Measurements from ENCODE around the gene NDOR1. TPM values are rescaled to one million over a fixed set of nuclear protein-coding genes. Genes with fewer than 3 reads are reported as not detected.

The NDOR1 gene
- polyA plus RNA-seq, 3 donors = 4.4 to 26.9 (median 5.2) TPM

GRCh38 chr9:137234055-137234697, 28.7 kb downstream of the NDOR1 start:
- no peaks in the 10 kb centered on the region for H3K36me3 ChIP-seq (replicated peaks in 1 of 2; ENCODE audit: control insufficient read depth in 1 of 2, insufficient read depth in 2 of 2, low read length in 2 of 2)
- intact Hi-C loops (cut with micrococcal nuclease) = no loop called here
- DNase-seq = no peak
- H3K9me3 ChIP-seq (replicated peaks in 1 of 2; ENCODE audit: control insufficient read depth in 1 of 2, insufficient read depth in 1 of 2, low read length in 2 of 2) = no peaks in the 10 kb centered on the region
- no peak overlapping the region for H3K4me3 ChIP-seq (replicated peaks in 1 of 3; ENCODE audit: low read depth in 2 of 3, low read length in 3 of 3)
- no peak overlapping the region for H2AFZ ChIP-seq (ENCODE audit: insufficient read depth, low read depth, low read length, poor library complexity, severe bottlenecking)
- Mint-ChIP-seq H3K27ac (no peak overlapping the region), H3K4me1 (peaks cover 14% of the 10 kb centered on the region), H3K4me3 (no peak overlapping the region), H3K27me3 (ENCODE audit: low read depth in 3 of 3) (peaks cover 2 to 34% (median 8%) of the 10 kb centered on the region in 3 donors), H3K9me3 (peaks cover 0 to 2% (median 0%) of the 10 kb centered on the region in 7 donors), H3K36me3 (no peaks in the 10 kb centered on the region)
- no peak overlapping the region for H3K27ac ChIP-seq (ENCODE audit: low read depth in 1 of 2, low read length in 2 of 2)
- H3K4me2 ChIP-seq (replicated peaks; ENCODE audit: extremely low read depth, low read length, poor library complexity, severe bottlenecking) = no peak overlapping the region
- H4K20me1 ChIP-seq (ENCODE audit: insufficient read depth, low read length) = no peaks in the 10 kb centered on the region
- peaks cover 12% of the 10 kb centered on the region for H3K79me2 ChIP-seq (ENCODE audit: insufficient read depth, low read length)
- H3K4me1 ChIP-seq (ENCODE audit: control insufficient read depth in 1 of 2, insufficient read depth in 2 of 2, low read length in 2 of 2) = peaks cover 22 to 23% of the 10 kb centered on the region in 2 donors
- 81% methylated on average over 24 of the region's 40 CpGs for WGBS (ENCODE audit: insufficient coverage)
- no peak overlapping the region for H3K9ac ChIP-seq (ENCODE audit: insufficient read depth, low read length, poor library complexity, severe bottlenecking)
- H3K27me3 ChIP-seq (ENCODE audit: control insufficient read depth in 2 of 2, insufficient read depth in 2 of 2, low read length in 2 of 2) = no peaks in the 10 kb centered on the region
- no peak for TF ChIP-seq CTCF (IDR thresholded peaks at IDR 0.05)

- no peak overlapping the region for H3K4me2 ChIP-seq (replicated peaks; ENCODE audit: extremely low read depth, low read length, poor library complexity, severe bottlenecking)
- Mint-ChIP-seq H3K27ac (peak overlapping the region in 1 of 7 donors; percentile 70), H3K36me3 (no peaks in the 10 kb centered on the region), H3K27me3 (ENCODE audit: low read depth in 3 of 3) (peaks cover 2 to 27% (median 8%) of the 10 kb centered on the region in 3 donors), H3K4me1 (peaks cover 21% of the 10 kb centered on the region), H3K4me3 (no peak overlapping the region), H3K9me3 (peaks cover 0 to 2% (median 0%) of the 10 kb centered on the region in 7 donors)
- no peaks in the 10 kb centered on the region for H3K27me3 ChIP-seq (ENCODE audit: control insufficient read depth in 2 of 2, insufficient read depth in 2 of 2, low read length in 2 of 2)
- H3K79me2 ChIP-seq (ENCODE audit: insufficient read depth, low read length) = peaks cover 17% of the 10 kb centered on the region
- no peaks in the 10 kb centered on the region for H3K36me3 ChIP-seq (replicated peaks in 1 of 2; ENCODE audit: control insufficient read depth in 1 of 2, insufficient read depth in 2 of 2, low read length in 2 of 2)
- WGBS (ENCODE audit: insufficient coverage) = 78% methylated on average over 17 of the region's 18 CpGs
- no peak overlapping the region for H2AFZ ChIP-seq (ENCODE audit: insufficient read depth, low read depth, low read length, poor library complexity, severe bottlenecking)
- DNase-seq = no peak
- H3K4me3 ChIP-seq (replicated peaks in 1 of 3; ENCODE audit: low read depth in 2 of 3, low read length in 3 of 3) = no peak overlapping the region
- H3K4me1 ChIP-seq (ENCODE audit: control insufficient read depth in 1 of 2, insufficient read depth in 2 of 2, low read length in 2 of 2) = peaks cover 29 to 30% of the 10 kb centered on the region in 2 donors
- no peak for TF ChIP-seq CTCF (IDR thresholded peaks at IDR 0.05)
- intact Hi-C loops (cut with micrococcal nuclease) = loop anchor here in 1 of 2 donors (5.0 kb wide), 2 partner anchors 48 to 113 kb away; partner anchors contain the start of genes ANAPC2 and SSNA1
- no peak overlapping the region for H3K9ac ChIP-seq (ENCODE audit: insufficient read depth, low read length, poor library complexity, severe bottlenecking)
- H3K27ac ChIP-seq (ENCODE audit: low read depth in 1 of 2, low read length in 2 of 2) = no peak overlapping the region
- H4K20me1 ChIP-seq (ENCODE audit: insufficient read depth, low read length) = no peaks in the 10 kb centered on the region
- H3K9me3 ChIP-seq (replicated peaks in 1 of 2; ENCODE audit: control insufficient read depth in 1 of 2, insufficient read depth in 1 of 2, low read length in 2 of 2) = no peaks in the 10 kb centered on the region
These were observed 29.4 kb downstream of the NDOR1 start for GRCh38 chr9:137234758-137235423.

All from CD14-positive monocyte (primary cell).